Activated T-helper 17 cell treated with anti-CD3 and anti-CD28 coated beads, Interleukin-2, amount 50 U/mL, for 72 hours (primary cell): Measurements from ENCODE around the gene KCNJ1. TPM values are rescaled to one million over a fixed set of nuclear protein-coding genes. Genes with fewer than 3 reads are reported as not detected.
A peak's percentile ranks its signal among the peaks of the same experiment; 100 is the strongest.

Source experiments
- ATAC-seq: fragments of 150-1000 bp; cut with Tn5 transposase; replicated peaks from 2 replicates; pipeline ENCODE4 v1.10.0; 2021; ENCODE audit warnings: mild to moderate bottlenecking, moderate library complexity
- H3K27ac Mint-ChIP-seq: one replicate; pipeline ENCODE4 v1.8.0; 2022; ENCODE audit warnings: mixed read lengths
- H3K27me3 Mint-ChIP-seq: one replicate; pipeline ENCODE4 v1.8.0; 2022; ENCODE audit warnings: mixed read lengths
- H3K36me3 Mint-ChIP-seq: one replicate; pipeline ENCODE4 v1.8.0; 2022; ENCODE audit warnings: low read depth, mild to moderate bottlenecking, mixed read lengths
- H3K4me1 Mint-ChIP-seq: one replicate; pipeline ENCODE4 v1.8.0; 2022; ENCODE audit warnings: mixed read lengths
- H3K4me3 Mint-ChIP-seq: one replicate; pipeline ENCODE4 v1.8.0; 2022; ENCODE audit warnings: mild to moderate bottlenecking, mixed read lengths
- H3K9me3 Mint-ChIP-seq: one replicate; pipeline ENCODE4 v1.8.0; 2022; ENCODE audit warnings: mixed read lengths
- total RNA-seq, 2 donors: library from RNA; stranded (reverse); gene quantifications; one replicate each; pipeline ENCODE4 v1.2.3, GENCODE V29; 2022

KCNJ1 gene
- total RNA-seq, 2 donors from 2014 or later: not detected

DNA sequence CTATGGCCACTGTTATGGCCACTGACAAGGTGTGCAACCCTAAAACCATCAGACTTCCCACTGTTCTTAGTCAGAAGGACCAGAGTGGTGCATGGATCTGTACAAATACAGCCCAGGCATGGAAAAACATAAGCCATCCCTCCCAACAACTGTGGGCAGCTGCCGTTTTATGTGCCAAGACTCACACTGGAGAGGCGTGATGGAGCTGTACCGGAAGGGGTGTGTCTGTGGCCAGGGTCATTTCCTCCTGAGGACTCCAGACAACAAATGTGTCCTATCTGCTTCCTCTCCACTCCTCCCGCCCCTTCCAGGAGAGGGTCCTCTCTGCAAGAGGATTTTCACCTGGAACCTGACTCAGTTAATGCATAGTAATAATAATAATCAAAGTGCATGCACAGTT lies 29.5 kb downstream of the KCNJ1 start:
- Mint-ChIP-seq H3K4me1 (peaks cover 41% of the 10 kb centered on the region), H3K9me3 (no peaks in the 10 kb centered on the region), H3K4me3 (peak overlapping the region; percentile 30), H3K27ac (peak overlapping the region; percentile 17), H3K27me3 (no peaks in the 10 kb centered on the region), H3K36me3 (no peaks in the 10 kb centered on the region)
- peak; percentile 66 for ATAC-seq

DNA sequence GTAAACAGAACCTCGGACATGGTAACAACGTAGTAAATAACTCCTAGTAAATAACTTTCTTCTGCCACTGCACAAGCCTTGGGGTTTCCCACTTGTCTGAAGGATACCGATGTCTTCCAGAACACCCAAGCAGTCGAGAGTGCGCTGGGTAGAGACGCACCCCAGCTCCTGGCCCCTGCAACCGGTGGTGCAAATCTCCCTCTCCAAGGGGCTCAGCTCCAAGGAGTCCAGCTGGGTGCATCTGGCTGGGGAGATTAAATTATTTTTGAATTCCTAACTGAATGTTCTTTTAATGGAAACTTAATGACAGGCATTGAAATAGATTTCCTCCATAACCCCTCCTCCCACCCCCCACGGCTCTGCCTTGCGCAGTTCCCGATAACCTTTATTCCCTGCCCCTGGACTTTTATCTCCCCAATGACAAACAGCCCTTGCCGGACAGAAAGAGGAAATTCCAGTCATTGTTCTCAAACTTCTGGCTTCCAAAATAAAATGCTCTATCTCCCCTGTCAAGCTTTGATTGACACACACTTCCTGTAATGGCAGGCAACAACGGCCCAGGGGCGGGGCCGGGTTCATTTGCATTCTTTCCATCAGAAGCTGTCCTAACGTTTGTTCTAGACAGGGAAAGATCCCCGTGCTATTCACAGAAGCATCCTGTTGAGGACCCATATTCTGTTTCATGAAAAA lies 31.2 kb downstream of the KCNJ1 start:
- no peak for ATAC-seq
- Mint-ChIP-seq H3K4me1 (peaks cover 41% of the 10 kb centered on the region), H3K4me3 (no peak overlapping the region), H3K36me3 (no peaks in the 10 kb centered on the region), H3K27me3 (no peaks in the 10 kb centered on the region), H3K9me3 (no peaks in the 10 kb centered on the region), H3K27ac (no peak overlapping the region)

DNA sequence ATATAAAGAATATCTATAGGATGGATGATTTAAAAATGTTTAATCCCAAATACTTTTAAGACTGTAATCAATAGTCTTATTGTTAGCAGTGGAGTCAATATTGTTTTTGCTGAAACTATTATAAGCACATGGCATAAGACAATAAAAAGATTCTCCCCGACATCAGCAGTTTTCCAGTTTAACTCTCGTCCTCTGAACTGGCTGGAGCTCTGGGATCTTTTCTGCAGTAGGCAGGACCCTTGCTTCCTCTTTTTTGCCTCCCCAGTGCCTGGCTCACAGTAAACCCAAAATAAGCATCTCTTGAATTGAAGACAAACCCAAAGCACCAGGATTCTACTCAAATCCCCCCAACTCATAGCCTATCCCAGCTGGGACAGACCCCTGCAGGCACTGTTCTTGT lies 32.9 kb downstream of the KCNJ1 start:
- ATAC-seq: no peak
- H3K9me3 Mint-ChIP-seq: no peaks in the 10 kb centered on the region
- H3K4me3 Mint-ChIP-seq: no peak overlapping the region
- no peak overlapping the region for H3K27ac Mint-ChIP-seq
- H3K27me3 Mint-ChIP-seq: no peaks in the 10 kb centered on the region
- H3K36me3 Mint-ChIP-seq: no peaks in the 10 kb centered on the region
- H3K4me1 Mint-ChIP-seq: peaks cover 27% of the 10 kb centered on the region

DNA sequence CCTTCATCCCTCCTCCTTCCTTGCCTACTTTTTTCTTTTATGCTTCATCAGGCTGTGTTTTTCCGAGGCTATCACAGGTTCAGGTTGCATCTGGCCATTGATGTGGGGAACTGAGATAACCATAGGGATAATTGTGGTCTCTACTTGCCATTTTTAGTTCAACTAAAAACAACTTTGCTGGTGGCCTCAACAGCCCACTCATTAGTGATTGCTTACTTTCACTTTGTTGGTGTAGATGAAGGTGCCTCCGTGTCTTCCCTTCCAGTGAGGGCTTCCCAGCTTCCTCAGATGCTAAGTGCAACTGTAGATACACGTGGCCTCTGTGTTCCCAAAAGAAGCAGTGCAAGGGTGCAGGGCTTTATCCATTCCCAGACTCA lies 35.0 kb downstream of the KCNJ1 start:
- H3K27me3 Mint-ChIP-seq: no peaks in the 10 kb centered on the region
- H3K36me3 Mint-ChIP-seq: no peaks in the 10 kb centered on the region
- peaks cover 12% of the 10 kb centered on the region for H3K4me1 Mint-ChIP-seq
- H3K4me3 Mint-ChIP-seq: peak overlapping the region; percentile 38
- H3K27ac Mint-ChIP-seq: peak overlapping the region; percentile 86
- no peak for ATAC-seq
- H3K9me3 Mint-ChIP-seq: no peaks in the 10 kb centered on the region

DNA sequence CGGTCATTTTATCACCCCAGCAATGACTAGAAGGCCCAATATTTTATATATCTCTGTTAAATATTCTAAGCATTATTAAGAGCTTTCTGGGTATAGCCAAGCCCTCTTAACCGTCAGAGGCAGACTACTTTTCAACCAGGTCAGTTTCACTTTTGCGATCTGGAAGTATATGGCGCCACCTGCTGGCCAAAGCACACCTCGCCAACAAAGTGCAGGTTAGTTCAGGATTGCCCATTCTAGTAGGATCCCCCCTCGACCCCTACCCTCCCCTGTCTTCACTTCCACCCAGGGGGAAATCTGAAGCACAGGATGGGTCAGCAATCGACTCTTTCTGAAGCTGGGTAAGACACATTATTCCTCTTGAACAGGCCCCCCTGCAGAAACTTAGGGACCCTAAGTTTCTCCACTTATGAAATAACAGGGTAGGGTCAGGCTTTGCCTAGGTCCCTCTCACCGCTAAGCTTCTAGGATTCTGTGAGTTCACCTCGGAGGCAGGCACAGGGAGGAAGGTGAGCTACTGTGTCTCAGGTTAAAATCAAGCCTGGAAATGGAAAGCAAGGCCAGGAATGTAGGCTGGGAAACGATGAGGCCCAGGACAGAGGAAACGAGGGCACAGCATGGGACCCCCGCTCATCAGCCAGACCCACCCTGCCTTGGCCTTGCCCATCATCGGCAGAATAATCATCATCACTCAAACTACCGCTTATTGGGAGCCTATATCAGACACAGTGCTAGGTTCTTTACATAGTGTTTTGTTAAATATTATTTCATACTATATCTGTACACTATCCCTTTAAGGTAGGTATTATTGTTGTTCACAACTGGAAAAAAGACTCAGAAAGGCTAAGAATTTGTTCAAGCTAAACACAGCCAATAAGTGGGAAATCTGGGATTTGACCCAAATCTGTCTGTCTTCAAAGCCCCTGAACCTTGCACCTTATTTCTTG lies 35.6 kb downstream of the KCNJ1 start:
- Mint-ChIP-seq H3K36me3 (no peaks in the 10 kb centered on the region), H3K27me3 (no peaks in the 10 kb centered on the region), H3K9me3 (no peaks in the 10 kb centered on the region), H3K27ac (peak overlapping the region; percentile 86), H3K4me3 (peak overlapping the region; percentile 65), H3K4me1 (peaks cover 10% of the 10 kb centered on the region)
- peak; percentile 78 for ATAC-seq

DNA sequence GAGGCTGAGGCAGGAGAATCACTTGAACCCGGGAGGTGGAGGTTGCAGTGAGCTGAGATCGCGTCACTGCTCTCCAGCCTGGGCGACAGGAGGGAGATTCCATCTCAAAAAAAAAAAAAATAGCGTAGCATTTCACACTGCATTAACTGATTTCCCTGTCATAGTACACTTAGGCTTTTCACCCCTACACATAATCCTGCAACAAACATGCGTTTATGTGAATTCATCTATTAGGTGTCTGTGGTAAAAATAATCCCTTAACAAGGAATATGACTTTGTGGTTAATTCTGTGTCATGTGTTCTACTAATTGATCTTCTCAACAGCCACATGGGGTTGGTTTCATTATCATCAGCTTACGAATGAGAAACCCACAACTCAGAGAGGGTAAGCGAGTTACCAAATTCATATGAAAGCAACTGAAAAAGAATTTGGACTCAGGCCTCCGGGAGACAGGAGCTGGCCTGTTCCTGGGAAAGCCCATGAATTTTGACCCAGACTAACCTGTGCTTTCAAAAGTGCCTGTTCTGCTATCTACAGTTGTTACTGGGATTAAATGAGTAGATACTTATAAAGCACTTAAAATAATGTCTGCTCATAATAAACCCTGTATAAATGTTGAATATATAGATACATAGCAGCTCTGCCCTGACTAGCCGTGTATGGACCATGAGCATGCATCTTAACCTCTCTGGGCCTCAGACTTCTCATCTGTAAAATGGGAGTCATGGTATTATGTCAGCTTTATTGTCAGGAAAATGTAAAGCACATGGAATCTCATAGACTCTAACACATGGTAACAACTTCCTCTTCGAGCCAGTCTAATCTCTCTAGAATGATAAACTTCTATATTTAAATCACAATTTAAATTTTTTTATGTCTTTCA lies 36.6 kb downstream of the KCNJ1 start:
- peak; percentile 79 for ATAC-seq
- H3K4me3 Mint-ChIP-seq: peak overlapping the region; percentile 65

DNA sequence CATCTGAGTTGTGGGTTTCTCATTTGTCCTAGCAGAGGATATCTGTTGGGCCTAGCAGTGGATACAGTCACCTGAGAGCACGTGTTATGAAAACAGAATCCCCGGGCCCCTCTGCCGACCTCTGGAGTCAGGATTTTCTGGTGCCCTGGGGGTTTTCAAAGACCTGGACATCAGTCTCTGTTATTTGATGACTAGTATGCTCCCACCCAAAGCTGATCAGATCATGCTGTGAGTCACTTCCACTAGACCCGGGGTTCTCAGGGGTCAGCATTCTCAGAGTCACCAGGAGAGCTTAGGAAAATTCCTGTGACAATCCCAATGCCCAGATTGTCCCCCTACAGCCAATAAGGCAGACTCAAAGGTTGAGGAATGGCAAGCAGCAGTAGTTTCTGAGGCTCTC lies 38.7 kb downstream of the KCNJ1 start:
- Mint-ChIP-seq H3K27me3 (no peaks in the 10 kb centered on the region), H3K9me3 (no peaks in the 10 kb centered on the region), H3K4me3 (no peak overlapping the region), H3K36me3 (no peaks in the 10 kb centered on the region), H3K27ac (no peak overlapping the region), H3K4me1 (peaks cover 10% of the 10 kb centered on the region)
- no peak for ATAC-seq

More for the DNA sequence above, 36.6 kb downstream of the KCNJ1 start:
- Mint-ChIP-seq H3K36me3 (no peaks in the 10 kb centered on the region), H3K4me1 (peaks cover 10% of the 10 kb centered on the region), H3K9me3 (no peaks in the 10 kb centered on the region), H3K27ac (peak overlapping the region; percentile 86), H3K27me3 (no peaks in the 10 kb centered on the region)

DNA sequence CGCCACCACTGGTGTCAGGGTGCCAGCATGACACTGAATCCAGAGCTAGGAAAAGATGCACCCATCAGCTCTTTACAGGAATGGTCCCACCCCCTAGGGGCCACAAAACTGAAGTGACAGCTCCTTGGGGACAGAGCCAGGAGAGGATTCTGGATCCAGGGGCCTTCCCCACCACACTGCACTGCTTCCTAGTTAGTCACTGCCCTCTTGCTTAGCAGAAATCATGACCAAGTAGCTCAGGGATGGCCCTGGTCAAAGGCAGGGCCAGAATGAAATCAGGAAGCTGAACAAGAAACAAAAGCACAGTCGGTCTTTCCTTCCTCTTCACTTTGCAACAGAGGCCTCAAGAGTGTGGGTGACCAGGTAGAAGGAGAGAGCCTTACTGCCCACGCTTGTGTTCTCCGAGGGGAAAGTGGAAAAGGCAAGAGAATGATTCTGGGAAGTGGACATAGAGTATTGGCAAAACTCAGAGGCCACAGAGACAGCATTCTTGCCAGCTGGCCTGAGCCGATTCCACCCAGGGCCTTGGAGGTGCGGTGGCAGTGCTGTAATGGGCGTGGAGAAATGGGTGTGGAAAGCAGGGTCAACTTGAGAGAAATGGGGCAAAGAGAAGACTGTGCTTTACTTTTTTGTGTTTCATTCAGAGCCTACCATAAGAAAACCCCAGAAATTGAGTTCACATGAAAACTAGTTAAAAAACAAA lies 39.8 kb downstream of the KCNJ1 start:
- ATAC-seq: no peak
- Mint-ChIP-seq H3K27ac (peak overlapping the region; percentile 57), H3K27me3 (no peaks in the 10 kb centered on the region), H3K4me1 (peaks cover 5% of the 10 kb centered on the region), H3K4me3 (no peak overlapping the region), H3K36me3 (no peaks in the 10 kb centered on the region), H3K9me3 (no peaks in the 10 kb centered on the region)

DNA sequence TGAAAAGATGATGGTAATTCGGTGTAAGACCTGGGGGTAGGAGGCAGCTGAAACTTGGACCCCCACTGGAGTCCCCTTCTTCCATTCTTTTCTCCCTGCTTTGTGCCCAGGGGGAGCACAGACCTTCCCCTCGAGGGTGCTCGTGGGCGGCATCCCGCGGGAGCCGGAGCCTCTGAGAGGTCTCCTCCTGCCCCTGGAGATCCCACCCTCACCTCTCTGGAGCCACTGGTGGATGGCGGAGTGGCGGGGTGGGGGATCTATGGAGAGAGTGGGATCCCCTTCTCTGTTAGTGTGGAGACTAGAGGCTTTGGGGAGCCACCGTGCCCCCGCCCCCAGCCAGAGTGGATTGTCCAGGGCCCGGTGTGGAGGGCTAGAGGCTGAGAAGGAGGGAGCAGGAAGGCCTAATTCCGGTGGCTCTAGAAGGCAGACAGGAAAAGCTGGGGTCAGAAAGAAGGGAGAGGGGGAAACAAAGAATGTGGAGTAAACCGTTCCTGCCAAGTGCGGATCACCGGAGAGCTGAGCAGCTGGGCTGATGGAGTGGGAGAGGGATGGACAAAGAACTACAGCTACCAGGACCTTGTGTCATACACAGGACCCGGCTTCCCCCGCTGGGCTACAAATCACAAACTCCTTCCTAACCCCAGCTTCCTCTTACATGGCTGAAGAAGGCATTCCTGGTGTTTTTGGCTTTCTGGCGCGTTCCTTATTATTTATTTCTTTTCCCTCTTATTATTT lies 41.9 kb downstream of the KCNJ1 start:
- no peaks in the 10 kb centered on the region for H3K36me3 Mint-ChIP-seq
- no peaks in the 10 kb centered on the region for H3K27me3 Mint-ChIP-seq

DNA sequence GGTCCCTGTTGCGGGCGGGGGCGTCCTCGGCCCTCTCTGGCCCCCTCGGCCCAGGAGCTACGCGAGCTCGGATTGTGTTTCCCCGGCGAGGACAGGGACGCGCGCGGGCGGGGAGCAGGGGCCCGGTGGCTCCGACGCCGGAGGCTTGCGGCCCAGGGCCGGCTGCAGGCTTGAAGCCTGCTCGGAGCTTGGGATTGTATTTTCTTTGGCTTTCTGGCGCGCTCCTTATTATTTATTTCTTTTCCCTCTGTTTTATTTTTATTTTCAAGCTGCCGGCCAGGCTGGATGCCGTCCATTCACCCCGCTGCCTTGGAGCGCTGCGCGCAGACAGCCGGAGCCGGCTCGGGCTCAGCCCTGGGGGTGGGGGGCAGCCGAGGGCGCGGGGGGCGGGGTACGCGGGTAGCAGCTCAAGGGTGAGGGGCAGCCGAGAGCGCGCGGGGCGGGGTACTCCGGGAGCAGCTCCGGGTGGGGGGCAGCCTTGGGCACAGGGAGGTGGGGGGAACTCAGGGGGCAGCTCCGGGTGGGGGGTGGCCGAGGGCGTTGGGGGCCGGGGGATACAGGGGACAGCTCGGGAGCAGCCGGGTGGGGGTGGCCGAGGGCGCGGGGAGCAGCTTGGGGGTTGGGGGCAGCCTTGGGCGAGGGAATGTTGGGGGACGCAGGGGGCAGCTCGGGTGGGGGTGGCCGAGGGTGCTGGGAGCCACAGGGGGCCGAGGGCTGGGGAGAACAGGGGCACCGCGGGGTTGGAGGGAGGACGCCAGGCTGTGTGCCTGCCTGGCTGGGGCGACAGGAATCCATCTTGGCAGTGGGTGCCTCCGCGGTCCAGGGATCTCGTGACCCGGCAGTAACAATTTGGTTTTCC lies 42.7 kb downstream of the KCNJ1 start:
- Mint-ChIP-seq H3K4me1 (no peaks in the 10 kb centered on the region), H3K4me3 (no peak overlapping the region), H3K27me3 (no peaks in the 10 kb centered on the region), H3K9me3 (no peaks in the 10 kb centered on the region), H3K36me3 (no peaks in the 10 kb centered on the region), H3K27ac (no peak overlapping the region)
- no peak for ATAC-seq

More for the DNA sequence above, 41.9 kb downstream of the KCNJ1 start:
- Mint-ChIP-seq H3K9me3 (no peaks in the 10 kb centered on the region), H3K4me3 (no peak overlapping the region), H3K27ac (peak overlapping the region; percentile 73), H3K4me1 (no peaks in the 10 kb centered on the region)
- no peak for ATAC-seq

DNA sequence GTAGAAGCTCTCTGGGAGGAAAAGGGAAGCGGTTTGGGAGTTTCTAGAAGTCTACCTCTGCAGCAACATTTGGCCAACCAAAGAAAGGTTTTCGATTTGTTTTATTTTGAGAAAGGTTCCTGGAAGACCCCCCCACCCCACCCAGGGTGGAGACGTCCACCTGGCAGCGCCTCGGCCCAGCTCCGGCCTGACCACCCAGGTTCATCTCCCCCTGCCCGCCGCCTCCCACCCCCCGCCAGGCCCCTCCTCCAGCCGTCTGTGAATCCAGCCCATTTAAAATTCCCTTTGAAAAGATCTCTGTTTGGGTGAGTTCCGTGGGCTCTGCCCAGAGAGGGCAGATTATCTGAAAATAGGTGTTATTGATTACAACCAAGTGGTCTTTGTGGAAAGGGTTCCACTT lies 43.3 kb downstream of the KCNJ1 start:
- Mint-ChIP-seq H3K27me3 (no peaks in the 10 kb centered on the region), H3K4me1 (peaks cover 4% of the 10 kb centered on the region), H3K9me3 (no peaks in the 10 kb centered on the region), H3K36me3 (no peaks in the 10 kb centered on the region), H3K4me3 (no peak overlapping the region), H3K27ac (peak overlapping the region; percentile 45)
- ATAC-seq: no peak

DNA sequence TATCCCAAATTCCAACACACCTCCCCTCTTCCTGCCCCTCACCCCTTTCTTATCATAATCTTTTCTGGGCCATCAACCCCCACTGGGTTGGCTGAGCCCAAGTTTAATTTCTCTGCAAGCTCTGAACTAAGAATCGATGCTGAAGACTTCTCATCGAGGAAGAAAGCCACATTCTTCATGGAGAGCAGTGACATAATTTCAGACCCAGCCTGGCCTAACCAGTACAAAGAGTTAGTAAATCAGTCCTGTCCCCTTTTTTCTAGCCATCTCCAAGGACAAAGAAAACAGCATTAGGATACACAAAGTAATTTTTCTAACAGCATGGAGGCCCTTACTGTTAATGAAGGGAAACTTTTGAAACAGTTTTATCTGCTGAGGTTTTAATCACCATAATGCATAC lies 45.0 kb downstream of the KCNJ1 start:
- no peaks in the 10 kb centered on the region for H3K9me3 Mint-ChIP-seq
- no peak for ATAC-seq
- H3K4me3 Mint-ChIP-seq: no peak overlapping the region
- H3K27ac Mint-ChIP-seq: peak overlapping the region; percentile 45
- no peaks in the 10 kb centered on the region for H3K27me3 Mint-ChIP-seq
- H3K4me1 Mint-ChIP-seq: peaks cover 4% of the 10 kb centered on the region
- peaks cover 9% of the 10 kb centered on the region for H3K36me3 Mint-ChIP-seq

DNA sequence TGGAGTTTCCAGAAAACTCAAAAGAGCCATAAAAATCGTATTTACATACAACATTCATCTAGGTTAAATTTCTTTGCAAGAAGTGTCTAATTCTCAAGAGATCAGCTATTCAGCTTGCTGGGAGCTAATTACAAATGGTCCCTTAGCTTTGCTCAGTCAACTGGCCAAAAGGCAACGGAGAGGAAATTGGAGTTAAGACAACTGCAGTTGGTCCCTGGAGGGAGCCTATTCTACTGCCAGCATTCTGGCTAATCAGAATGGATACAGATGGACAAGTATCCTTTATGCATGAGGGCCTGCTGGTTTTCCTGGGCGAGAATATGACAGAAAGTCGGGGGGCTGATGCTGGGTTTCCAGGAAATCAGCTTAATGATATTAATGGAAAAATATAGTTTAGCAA lies 45.5 kb downstream of the KCNJ1 start:
- ATAC-seq: no peak
- H3K27ac Mint-ChIP-seq: no peak overlapping the region
- H3K4me3 Mint-ChIP-seq: no peak overlapping the region
- no peaks in the 10 kb centered on the region for H3K9me3 Mint-ChIP-seq
- peaks cover 4% of the 10 kb centered on the region for H3K4me1 Mint-ChIP-seq
- no peaks in the 10 kb centered on the region for H3K27me3 Mint-ChIP-seq
- peaks cover 15% of the 10 kb centered on the region for H3K36me3 Mint-ChIP-seq
